ACC112 (cell line): ENCODE measurements around the gene SPEG.

Experiments used
- H2AFZ ChIP-seq: fragments of 200-600 bp; sonication (generic); one replicate; pipeline ENCODE4 v1.6.0; 2017; ENCODE audit warnings: antibody characterized with exemption, low read length; ENCODE audit not compliant: unreplicated experiment
- H3K27ac ChIP-seq: fragments of 200-600 bp; sonication (generic); 2 replicates; pipeline ENCODE4 v1.5.1; 2014; ENCODE audit warnings: low read depth, mild to moderate bottlenecking, antibody characterized with exemption, low read length, moderate library complexity
- H3K27me3 ChIP-seq: fragments of 200-600 bp; sonication (generic); 2 replicates; pipeline ENCODE4 v1.6.1; 2014; ENCODE audit warnings: mild to moderate bottlenecking, antibody characterized with exemption, low read length, moderate library complexity, mixed read lengths; ENCODE audit not compliant: insufficient read depth
- H3K36me3 ChIP-seq: fragments of 200-600 bp; sonication (generic); 2 replicates; pipeline ENCODE4 v1.6.1; 2016; ENCODE audit warnings: mild to moderate bottlenecking, antibody characterized with exemption, low read length, moderate library complexity, mixed read lengths; ENCODE audit not compliant: insufficient read depth
- H3K4me1 ChIP-seq: fragments of 200-600 bp; sonication (generic); one replicate; pipeline ENCODE4 v1.6.1; 2016; ENCODE audit warnings: low read length, mixed read lengths; ENCODE audit not compliant: insufficient read depth, unreplicated experiment, control insufficient read depth
- H3K4me3 ChIP-seq: fragments of 200-600 bp; sonication (generic); 2 replicates; pipeline ENCODE4 v1.5.1; 2014; ENCODE audit warnings: mild to moderate bottlenecking, low read depth, low read length
- H3K79me2 ChIP-seq: fragments of 200-600 bp; sonication (generic); one replicate; pipeline ENCODE4 v1.6.0; 2016; ENCODE audit warnings: low read length; ENCODE audit not compliant: control insufficient read depth, unreplicated experiment, insufficient read depth

SPEG gene

GRCh38 chr2:219425238-219426067 lies 9.2 kb upstream of the SPEG start:
- no peaks in the 10 kb centered on the region for H3K79me2 ChIP-seq
- no peaks in the 10 kb centered on the region for H3K4me1 ChIP-seq
- H3K27me3 ChIP-seq: no peaks in the 10 kb centered on the region
- H3K4me3 ChIP-seq: no peak overlapping the region
- H2AFZ ChIP-seq: no peak overlapping the region
- no peaks in the 10 kb centered on the region for H3K36me3 ChIP-seq
- no peak overlapping the region for H3K27ac ChIP-seq

GRCh38 chr2:219426068-219426443 lies 8.6 kb upstream of the SPEG start:
- no peaks in the 10 kb centered on the region for H3K36me3 ChIP-seq

GRCh38 chr2:219426534-219427136 lies 8.0 kb upstream of the SPEG start:
- H2AFZ ChIP-seq: no peak overlapping the region
- no peaks in the 10 kb centered on the region for H3K4me1 ChIP-seq
- no peak overlapping the region for H3K27ac ChIP-seq
- no peak overlapping the region for H3K4me3 ChIP-seq
- H3K27me3 ChIP-seq: no peaks in the 10 kb centered on the region
- no peaks in the 10 kb centered on the region for H3K36me3 ChIP-seq
- H3K79me2 ChIP-seq: no peaks in the 10 kb centered on the region

More at GRCh38 chr2:219426068-219426443, 8.6 kb upstream of the SPEG start:
- no peak overlapping the region for H3K27ac ChIP-seq
- H3K79me2 ChIP-seq: no peaks in the 10 kb centered on the region
- H3K27me3 ChIP-seq: no peaks in the 10 kb centered on the region
- H3K4me3 ChIP-seq: no peak overlapping the region
- no peaks in the 10 kb centered on the region for H3K4me1 ChIP-seq
- H2AFZ ChIP-seq: no peak overlapping the region

GRCh38 chr2:219428469-219428868 lies 6.2 kb upstream of the SPEG start:
- Histone ChIP-seq H3K4me1 (no peaks in the 10 kb centered on the region), H3K79me2 (no peaks in the 10 kb centered on the region), H3K27me3 (no peaks in the 10 kb centered on the region), H3K4me3 (no peak overlapping the region), H3K27ac (no peak overlapping the region), H2AFZ (no peak overlapping the region), H3K36me3 (no peaks in the 10 kb centered on the region)

DNA sequence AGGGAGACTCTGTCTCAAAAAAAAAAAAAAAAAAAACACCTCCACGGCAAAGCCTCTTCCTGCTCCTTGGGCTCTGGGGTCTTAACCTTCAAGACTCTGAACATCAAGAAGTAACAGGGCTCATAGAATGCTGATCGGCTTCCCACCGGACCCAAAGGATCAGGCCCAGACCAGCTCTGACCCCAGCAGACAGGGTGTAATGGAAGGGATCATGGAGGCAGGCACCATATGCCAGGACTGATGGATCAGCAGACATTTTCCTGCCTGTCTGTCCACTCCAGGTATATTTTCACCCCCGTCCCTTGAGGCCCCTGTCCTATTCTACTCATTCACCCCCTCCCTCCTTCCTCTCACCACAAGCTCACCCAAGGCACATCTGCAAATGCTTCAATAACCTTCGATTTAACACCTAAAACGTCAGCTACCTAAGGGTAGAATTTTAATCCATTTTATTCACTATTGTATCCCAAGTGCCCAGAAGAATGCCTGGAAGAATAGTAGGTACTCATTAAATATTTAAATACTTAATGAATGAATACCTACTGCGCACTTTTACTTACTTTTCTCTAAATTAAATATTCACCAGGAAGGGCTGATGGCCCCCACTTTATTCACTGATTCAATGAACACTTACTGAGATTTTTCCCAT lies 4.6 kb upstream of the SPEG start:
- H3K4me3 ChIP-seq: no peak overlapping the region
- H2AFZ ChIP-seq: no peak overlapping the region
- no peaks in the 10 kb centered on the region for H3K4me1 ChIP-seq
- H3K36me3 ChIP-seq: no peaks in the 10 kb centered on the region
- no peak overlapping the region for H3K27ac ChIP-seq
- peaks cover 5% of the 10 kb centered on the region; the same call in 1 of the 2 replicates for H3K27me3 ChIP-seq
- H3K79me2 ChIP-seq: no peaks in the 10 kb centered on the region

DNA sequence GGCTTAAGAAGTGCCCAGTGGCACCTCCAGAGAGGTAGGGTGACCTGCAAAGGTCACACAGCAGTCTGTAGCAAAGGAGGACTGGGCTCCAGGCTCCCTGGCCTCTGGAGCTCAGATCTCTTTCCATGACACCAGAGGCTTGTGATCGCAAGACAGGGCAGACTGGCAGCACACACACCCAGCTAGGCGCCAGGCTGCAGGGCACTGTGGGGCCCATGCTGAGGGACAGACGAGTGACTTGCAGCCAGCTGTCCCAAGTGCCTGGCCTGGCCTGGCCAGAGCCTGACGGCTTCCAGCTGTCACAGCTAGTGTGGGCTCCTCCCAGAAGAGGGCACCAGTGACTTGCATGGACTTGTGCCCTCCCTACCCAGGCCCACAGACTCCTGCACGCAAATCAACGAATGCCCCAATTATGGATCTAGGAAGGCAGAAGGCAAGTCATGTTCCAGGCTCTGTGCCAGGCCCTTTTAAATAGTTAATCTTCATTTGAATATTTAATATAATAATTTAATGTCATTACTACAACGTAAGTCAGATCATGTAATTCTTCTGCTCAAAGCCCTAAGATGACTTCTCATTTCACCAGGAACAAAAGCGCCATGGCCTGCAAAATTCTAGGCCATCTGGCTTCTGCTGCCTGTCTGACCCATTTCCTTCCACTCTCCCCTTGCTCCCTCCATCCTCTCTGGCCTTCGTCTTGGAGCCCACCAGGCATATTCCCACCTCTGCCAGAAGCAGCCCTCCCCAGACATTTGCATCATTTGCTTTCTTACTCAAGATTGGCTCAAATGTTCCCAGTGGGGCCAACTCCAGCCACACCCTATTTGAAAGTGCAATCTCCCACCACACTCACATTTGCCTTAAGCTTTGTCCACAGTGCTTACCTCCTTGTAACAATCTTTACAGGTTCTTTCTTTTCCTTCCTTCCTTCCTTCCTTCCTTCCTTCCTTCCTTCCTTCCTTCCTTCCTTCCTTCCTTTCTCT lies 3.7 kb upstream of the SPEG start:
- peaks cover 13% of the 10 kb centered on the region; the same call in 1 of the 2 replicates for H3K27me3 ChIP-seq
- no peaks in the 10 kb centered on the region for H3K4me1 ChIP-seq
- no peak overlapping the region for H2AFZ ChIP-seq
- no peaks in the 10 kb centered on the region for H3K36me3 ChIP-seq
- no peaks in the 10 kb centered on the region for H3K79me2 ChIP-seq
- no peak overlapping the region for H3K27ac ChIP-seq
- no peak overlapping the region for H3K4me3 ChIP-seq

DNA sequence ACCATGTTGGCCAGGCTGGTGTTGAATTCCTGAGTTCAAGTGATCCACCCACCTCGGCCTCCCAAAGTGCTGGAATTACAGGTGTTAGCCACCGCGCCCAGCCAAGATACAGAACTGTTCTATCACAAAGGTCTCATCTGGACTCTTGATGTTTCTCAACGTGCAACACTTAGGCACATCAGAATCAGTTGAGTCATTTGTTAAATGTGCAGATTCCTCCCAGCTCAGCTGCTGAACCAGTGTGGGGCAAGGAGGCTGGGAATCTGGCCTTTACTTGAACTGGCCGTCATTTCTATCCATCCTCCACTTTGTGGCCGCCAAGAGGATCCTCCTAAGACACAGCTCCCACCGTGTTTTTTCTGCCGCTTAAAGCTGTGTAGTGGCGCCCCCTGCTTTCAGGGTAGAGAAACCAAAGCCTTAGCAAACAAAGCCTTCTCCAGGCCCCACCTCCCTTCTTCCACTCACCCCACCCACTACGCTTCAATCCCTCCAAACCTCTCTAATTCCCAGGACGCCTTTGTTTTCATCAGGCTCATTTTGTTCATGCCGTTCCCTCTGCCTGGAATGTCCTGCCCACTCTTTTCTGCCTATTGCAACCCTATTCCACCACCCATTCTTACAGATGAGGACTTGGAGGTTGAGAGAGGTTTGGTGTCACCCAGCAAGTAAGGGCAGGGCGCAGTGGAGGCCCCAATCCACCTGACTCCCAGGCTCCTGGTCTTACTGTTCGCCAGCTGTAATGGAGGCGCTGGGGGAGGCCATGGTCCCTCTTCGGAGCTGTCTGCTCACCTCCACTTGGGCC lies 776 bp upstream of the SPEG start:
- H3K79me2 ChIP-seq: no peaks in the 10 kb centered on the region
- H3K36me3 ChIP-seq: no peaks in the 10 kb centered on the region
- peaks cover 13% of the 10 kb centered on the region; the same call in 1 of the 2 replicates for H3K27me3 ChIP-seq
- H2AFZ ChIP-seq: no peak overlapping the region
- no peak overlapping the region for H3K27ac ChIP-seq
- H3K4me3 ChIP-seq: no peak overlapping the region
- H3K4me1 ChIP-seq: no peaks in the 10 kb centered on the region

DNA sequence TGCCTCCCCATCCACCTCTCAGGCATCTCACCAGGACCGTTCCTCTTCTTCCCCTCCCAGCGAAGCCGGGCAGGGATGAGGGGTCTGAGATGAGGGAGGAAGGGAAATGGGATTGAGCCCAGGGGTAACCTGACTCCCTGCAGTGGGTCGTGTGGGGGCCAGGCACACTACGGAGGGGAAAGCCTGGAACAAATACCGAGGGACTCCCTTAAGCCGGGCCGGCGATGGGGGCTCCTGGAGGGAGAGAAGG lies 250 bp upstream of the SPEG start:
- Histone ChIP-seq H3K36me3 (no peaks in the 10 kb centered on the region), H3K4me1 (no peaks in the 10 kb centered on the region), H3K79me2 (no peaks in the 10 kb centered on the region), H2AFZ (no peak overlapping the region), H3K27me3 (peaks cover 13% of the 10 kb centered on the region; the same call in 1 of the 2 replicates), H3K4me3 (no peak overlapping the region), H3K27ac (no peak overlapping the region)

GRCh38 chr2:219435701-219436100 lies 1.1 kb downstream of the SPEG start:
- Histone ChIP-seq H2AFZ (no peak overlapping the region), H3K4me3 (no peak overlapping the region)

More at GRCh38 chr2:219435701-219436100, 1.1 kb downstream of the SPEG start:
- H3K27ac ChIP-seq: no peak overlapping the region
- no peaks in the 10 kb centered on the region for H3K36me3 ChIP-seq
- peaks cover 2% of the 10 kb centered on the region for H3K4me1 ChIP-seq
- peaks cover 13% of the 10 kb centered on the region; the same call in 1 of the 2 replicates for H3K27me3 ChIP-seq
- H3K79me2 ChIP-seq: no peaks in the 10 kb centered on the region
